Gastroesophageal sphincter (tissue), 4 donors: ENCODE results near the gene RAB11A. TPM values are rescaled to one million over a fixed set of nuclear protein-coding genes. Genes with fewer than 3 reads are reported as not detected.

Experiments used
- ATAC-seq: fragments of 150-250 bp; one replicate; pipeline ENCODE4 v1.9.1; 2016; ENCODE audit warnings: mild to moderate bottlenecking, moderate library complexity
- H3K27ac ChIP-seq, 4 donors: fragments of 200-600 bp; sonication (generic) in 3 of 4; 1 replicate in 3 of 4; 2 replicates in 1 of 4; pipeline ENCODE4 v1.5.1; 2016 to 2019
- H3K27me3 ChIP-seq: fragments of 200-600 bp; sonication (generic); one replicate; pipeline ENCODE4 v1.5.1; 2019
- H3K36me3 ChIP-seq, 2 donors: fragments of 200-600 bp; sonication (generic); one replicate each; pipeline ENCODE4 v1.5.1; 2019; ENCODE audit warnings: control low read depth in 1 of 2
- H3K4me1 ChIP-seq, 3 donors: fragments of 200-600 bp; sonication (generic); 1 replicate in 2 of 3; 2 replicates in 1 of 3; pipeline ENCODE4 v1.5.1; 2016 to 2019; ENCODE audit warnings: control low read depth in 2 of 3
- H3K4me3 ChIP-seq, 2 donors: fragments of 200-600 bp; sonication (generic); one replicate each; pipeline ENCODE4 v1.5.1; 2019; ENCODE audit warnings: mild to moderate bottlenecking in 1 of 2, moderate library complexity in 1 of 2
- H3K9me3 ChIP-seq, 3 donors: fragments of 200-600 bp; sonication (generic); one replicate each; pipeline ENCODE4 v1.5.1; 2017 to 2019; ENCODE audit warnings: control low read depth in 2 of 3
- CTCF ChIP-seq, 4 experiments: fragments of 200-600 bp in 2 of 4; fragments of 450-650 bp in 2 of 4; sonication (generic) in 1 of 4; IDR thresholded peaks; one replicate each; pipeline ENCODE4 v1.5.1; 2017 to 2019; ENCODE audit warnings: antibody characterized with exemption in 4 of 4, mild to moderate bottlenecking in 2 of 4, moderate library complexity in 2 of 4
- EP300 ChIP-seq: sonication (generic); formaldehyde crosslinking; IDR thresholded peaks from one replicate; pipeline ENCODE4 v1.6.1; 2017; ENCODE audit warnings: antibody characterized with exemption, mild to moderate bottlenecking
- POLR2A ChIP-seq, 2 donors: fragments of 450-650 bp; IDR thresholded peaks; one replicate each; pipeline ENCODE4 v1.6.1; 2017; ENCODE audit warnings: antibody characterized with exemption in 2 of 2, mild to moderate bottlenecking in 2 of 2, moderate library complexity in 1 of 2
- POLR2AphosphoS5 ChIP-seq: sonication (generic); formaldehyde crosslinking; IDR thresholded peaks from one replicate; pipeline ENCODE4 v1.6.1; 2017; ENCODE audit warnings: antibody characterized with exemption
- WGBS, 2 donors: methylation state at CpG; one replicate each; pipeline ENCODE4 v1.1.5; 2018; ENCODE audit warnings: low coverage in 1 of 2; 5-methylcytosine and 5-hydroxymethylcytosine counted together
- total RNA-seq, 4 donors: library from RNA; depleted of rRNA; stranded (reverse); fragments of >200 nt; gene quantifications; one replicate each; pipeline ENCODE4 v1.1.0, GENCODE V29; 2016

RAB11A gene
- total RNA-seq, 4 donors from 2014 or later: 120 to 257 (median 135) TPM

- no peaks in the 10 kb centered on the region for H3K9me3 ChIP-seq
- no peaks in the 10 kb centered on the region for H3K27me3 ChIP-seq
- peaks cover 0 to 26% (median 14%) of the 10 kb centered on the region in 3 donors for H3K4me1 ChIP-seq
- no peaks in the 10 kb centered on the region for H3K36me3 ChIP-seq
- no peak for ATAC-seq
- TF ChIP-seq POLR2A (IDR thresholded peaks at IDR 0.05): no peak
- H3K27ac ChIP-seq: no peak overlapping the region
- 41 to 50% methylated on average over 4 of the region's 4 CpGs for WGBS, 2 donors
- no peak overlapping the region for H3K4me3 ChIP-seq
Observed at GRCh38 chr15:65835447-65835846, 33.8 kb upstream of the RAB11A start.

GRCh38 chr15:65836665-65837064 lies 32.6 kb upstream of the RAB11A start:
- TF ChIP-seq EP300 (no peak), POLR2A (IDR thresholded peaks at IDR 0.05) (no peak), POLR2AphosphoS5 (no peak), CTCF (IDR thresholded peaks at IDR 0.05) (no peak)
- ATAC-seq: no peak
- H3K4me1 ChIP-seq: peaks cover 0 to 26% (median 14%) of the 10 kb centered on the region in 3 donors
- no peak overlapping the region for H3K4me3 ChIP-seq
- no peaks in the 10 kb centered on the region for H3K9me3 ChIP-seq
- no peaks in the 10 kb centered on the region for H3K27me3 ChIP-seq
- no peaks in the 10 kb centered on the region for H3K36me3 ChIP-seq
- H3K27ac ChIP-seq: no peak overlapping the region
- WGBS, 2 donors: 86 to 100% methylated on average over 2 to 3 of the region's 4 CpGs

GRCh38 chr15:65837301-65838294 lies 31.7 kb upstream of the RAB11A start:
- Histone ChIP-seq H3K4me1 (peaks cover 0 to 18% (median 14%) of the 10 kb centered on the region in 3 donors), H3K27ac (no peak overlapping the region), H3K27me3 (no peaks in the 10 kb centered on the region), H3K4me3 (no peak overlapping the region), H3K36me3 (no peaks in the 10 kb centered on the region), H3K9me3 (no peaks in the 10 kb centered on the region)
- TF ChIP-seq POLR2A (IDR thresholded peaks at IDR 0.05) (no peak), CTCF (IDR thresholded peaks at IDR 0.05) (no peak), EP300 (no peak), POLR2AphosphoS5 (no peak)
- ATAC-seq: no peak
- WGBS, 2 donors: 71 to 72% methylated on average over 2 to 5 of the region's 6 CpGs

- no peak overlapping the region for H3K27ac ChIP-seq
- WGBS, 2 donors: 72 to 90% methylated on average over 5 of the region's 5 CpGs
- H3K27me3 ChIP-seq: no peaks in the 10 kb centered on the region
- no peak overlapping the region for H3K4me3 ChIP-seq
- H3K9me3 ChIP-seq: no peaks in the 10 kb centered on the region
- ATAC-seq: no peak
- H3K4me1 ChIP-seq: peaks cover 0 to under 1% (median 0%) of the 10 kb centered on the region in 3 donors
- no peak for TF ChIP-seq EP300
- TF ChIP-seq POLR2A (IDR thresholded peaks at IDR 0.05): no peak
- TF ChIP-seq CTCF (IDR thresholded peaks at IDR 0.05): no peak
- no peak for TF ChIP-seq POLR2AphosphoS5
- H3K36me3 ChIP-seq: no peaks in the 10 kb centered on the region
Observed at GRCh38 chr15:65839354-65839901, 29.9 kb upstream of the RAB11A start.

GRCh38 chr15:65839985-65840384 lies 29.3 kb upstream of the RAB11A start:
- no peaks in the 10 kb centered on the region for H3K9me3 ChIP-seq
- 82% methylated on average over 4 of the region's 4 CpGs for WGBS, 2 donors
- no peak overlapping the region for H3K4me3 ChIP-seq
- ATAC-seq: no peak
- no peaks in the 10 kb centered on the region for H3K4me1 ChIP-seq
- TF ChIP-seq POLR2A (IDR thresholded peaks at IDR 0.05) (no peak), EP300 (no peak), POLR2AphosphoS5 (no peak), CTCF (IDR thresholded peaks at IDR 0.05) (no peak)
- no peaks in the 10 kb centered on the region for H3K36me3 ChIP-seq
- H3K27me3 ChIP-seq: no peaks in the 10 kb centered on the region
- no peak overlapping the region for H3K27ac ChIP-seq
